Measurements from ENCODE around the gene HMMR.

- no peak for TF ChIP-seq CTCF (IDR thresholded peaks at IDR 0.05; ENCODE audit: insufficient read depth, low read length)
- peak; percentile 35 for TF ChIP-seq REST (IDR thresholded peaks at IDR 0.05; ENCODE audit: insufficient replicate concordance, low read depth)
Observed at GRCh38 chr5:163504079-163504931, 43.9 kb downstream of the HMMR start.
